HG03521 (cell line): ENCODE results near the gene GARIN5B.
"Not testable (repeated sequence)": the region's sequence is repeated elsewhere in the genome, so short reads cannot be mapped to it uniquely, and the experiment has no call there.

Experiments
- ATAC-seq: cut with Tn5 transposase; IDR thresholded peaks from one replicate; pipeline ENCODE4 v1.9.1; 2021; ENCODE audit warnings: mild to moderate bottlenecking, moderate library complexity; ENCODE audit not compliant: unreplicated experiment

GARIN5B gene

GRCh38 chr19:55362990-55363716 is at the start of gene GARIN5B:
Gene GARIN5B (minus strand): TSS chr19:55363260. CDS start chr19:55363066, 194 bp downstream.
- no peak for ATAC-seq

- ATAC-seq = no peak
Observed at GRCh38 chr19:55410168-55410567, 47.1 kb upstream of the GARIN5B start.

GRCh38 chr19:55409179-55409578 is 46.1 kb upstream of the GARIN5B start:
- not testable (repeated sequence) for ATAC-seq

- ATAC-seq = no peak
Observed at GRCh38 chr19:55408533-55408872, 45.4 kb upstream of the GARIN5B start.

GRCh38 chr19:55407800-55408532 is 44.9 kb upstream of the GARIN5B start:
- peak; percentile 81 for ATAC-seq

- ATAC-seq = peak; percentile 25
Observed at GRCh38 chr19:55407550-55407799, 44.4 kb upstream of the GARIN5B start, which contains the start of gene UBE2S. Gene UBE2S (minus strand): TSS chr19:55407788. CDS start chr19:55407589, 199 bp downstream.

GRCh38 chr19:55406826-55407549 is 43.9 kb upstream of the GARIN5B start:
- ATAC-seq = no peak

GRCh38 chr19:55406091-55406825 is 43.2 kb upstream of the GARIN5B start:
- ATAC-seq = no peak

GRCh38 chr19:55405638-55406037 is 42.6 kb upstream of the GARIN5B start:
- ATAC-seq = no peak

- no peak for ATAC-seq
Observed at GRCh38 chr19:55402509-55402908, 39.4 kb upstream of the GARIN5B start.

- not testable (repeated sequence) for ATAC-seq
Observed at GRCh38 chr19:55401390-55401789, 38.3 kb upstream of the GARIN5B start.

- no peak for ATAC-seq
Observed at GRCh38 chr19:55400281-55401087, 37.4 kb upstream of the GARIN5B start.

GRCh38 chr19:55398200-55398925 is 35.3 kb upstream of the GARIN5B start:
- no peak for ATAC-seq

- ATAC-seq = no peak
Observed at GRCh38 chr19:55392820-55393761, 30.0 kb upstream of the GARIN5B start.

GRCh38 chr19:55391702-55392615 is 28.9 kb upstream of the GARIN5B start:
- no peak for ATAC-seq

- ATAC-seq = no peak
Observed at GRCh38 chr19:55391191-55391670, 28.2 kb upstream of the GARIN5B start.

- no peak for ATAC-seq
Observed at GRCh38 chr19:55390461-55390880, 27.4 kb upstream of the GARIN5B start.
